PC-9 (cell line): Measurements from ENCODE around the gene ETFA. TPM values are rescaled to one million over a fixed set of nuclear protein-coding genes. Genes with fewer than 3 reads are reported as not detected.

ENCODE experiments used
- BruUV-seq: library from RNA; stranded (reverse); fragments of 400-500 nt; replicated peaks from 2 replicates; lab custom pipeline; 2021; lab: Mats Ljungman, UMichigan
- CTCF ChIA-PET: fragments of 300-600 bp; sonication (Branson Sonifier 250); formaldehyde crosslinking; loops from one replicate; lab custom pipeline; 2022; ENCODE audit warnings: antibody characterized with exemption; lab: Charles Lee
- POLR2A ChIA-PET: fragments of 300-600 bp; sonication (Branson Sonifier 250); formaldehyde crosslinking; loops from one replicate; lab custom pipeline; 2022; ENCODE audit warnings: antibody characterized with exemption; ENCODE audit not compliant: unreplicated experiment; lab: Charles Lee
- DNase-seq, 2 experiments: peaks; one replicate each; pipeline versions ENCODE4 v3.0.0 to v3.0.0-alpha.2; 2015 to 2022; ENCODE audit warnings: mixed read lengths in 1 of 2
- H2AFZ ChIP-seq: fragments of 200-600 bp; sonication (generic); 2 replicates; pipeline ENCODE4 v1.8.1; 2017; ENCODE audit warnings: antibody characterized with exemption
- H3F3A ChIP-seq: fragments of 200-600 bp; sonication (generic); 2 replicates; pipeline ENCODE4 v1.8.1; 2017; ENCODE audit warnings: antibody characterized with exemption, mild to moderate bottlenecking, low read depth; ENCODE audit not compliant: insufficient read depth
- H3K27ac ChIP-seq: fragments of 200-600 bp; sonication (generic); 2 replicates; pipeline ENCODE4 v1.6.1; 2016; ENCODE audit warnings: mixed run types
- H3K27me3 ChIP-seq: fragments of 200-600 bp; sonication (generic); 2 replicates; pipeline ENCODE4 v1.6.1; 2016; ENCODE audit warnings: low read depth, mixed run types; ENCODE audit not compliant: insufficient read depth
- H3K36me3 ChIP-seq: fragments of 200-600 bp; sonication (generic); 2 replicates; pipeline ENCODE4 v1.6.1; 2016; ENCODE audit warnings: low read depth, mixed run types
- H3K4me1 ChIP-seq: fragments of 200-600 bp; sonication (generic); replicated peaks from 2 replicates; pipeline ENCODE4 v1.6.1; 2016; ENCODE audit warnings: mixed run types; ENCODE audit not compliant: insufficient read depth
- H3K4me2 ChIP-seq: fragments of 200-600 bp; sonication (generic); 2 replicates; pipeline ENCODE4 v1.6.1; 2017; ENCODE audit warnings: mixed run types
- H3K4me3 ChIP-seq: fragments of 200-600 bp; sonication (generic); 2 replicates; pipeline ENCODE4 v1.6.1; 2016; ENCODE audit warnings: mixed run types
- H3K79me2 ChIP-seq: fragments of 200-600 bp; sonication (generic); 2 replicates; pipeline ENCODE4 v1.6.1; 2017; ENCODE audit warnings: low read depth, mixed run types
- H3K9me2 ChIP-seq: fragments of 200-600 bp; sonication (generic); 2 replicates; pipeline ENCODE4 v1.8.1; 2017; ENCODE audit warnings: mild to moderate bottlenecking; ENCODE audit not compliant: insufficient read depth
- H3K9me3 ChIP-seq: fragments of 200-600 bp; sonication (generic); 2 replicates; pipeline ENCODE4 v1.8.1; 2016; ENCODE audit warnings: low read depth; ENCODE audit not compliant: insufficient read depth
- H4K20me1 ChIP-seq: fragments of 200-600 bp; sonication (generic); 2 replicates; pipeline ENCODE4 v1.8.1; 2017; ENCODE audit not compliant: insufficient read depth
- CTCF ChIP-seq: fragments of 200-600 bp; sonication (generic); conservative IDR thresholded peaks from 2 replicates; pipeline ENCODE4 v1.6.1; 2017; ENCODE audit warnings: mixed run types, antibody characterized with exemption, mild to moderate bottlenecking, moderate library complexity
- EZH2 ChIP-seq: fragments of 200-600 bp; sonication (generic); IDR thresholded peaks from 2 replicates; pipeline ENCODE4 v1.8.0; 2017; ENCODE audit warnings: antibody characterized with exemption, low read depth
- intact Hi-C: fragments of 100-400 bp; cut with micrococcal nuclease; formaldehyde crosslinking; loops from one replicate; pipeline ENCODE4 v1.10.0; 2022; ENCODE audit not compliant: unreplicated experiment
- total RNA-seq: library from RNA; stranded (reverse); gene quantifications from 2 replicates; pipeline ENCODE4 v1.2.3, GENCODE V29; 2021

The ETFA gene
- total RNA-seq, 1 experiment from 2014 or later, result 187 TPM

GRCh38 chr15:76325704-76326103 lies 14.4 kb upstream of the ETFA start:
- POLR2A ChIA-PET, result no interaction called here

GRCh38 chr15:76324066-76324465 lies 12.8 kb upstream of the ETFA start:
- intact Hi-C loops, result no loop called here
- Histone ChIP-seq H3K36me3 (no peaks in the 10 kb centered on the region), H3K27me3 (no peaks in the 10 kb centered on the region), H3K27ac (no peak overlapping the region), H3K4me1 (peaks cover 30% of the 10 kb centered on the region), H2AFZ (no peak overlapping the region), H3K4me2 (no peak overlapping the region), H3K9me2 (no peaks in the 10 kb centered on the region), H3K4me3 (no peak overlapping the region), H4K20me1 (no peaks in the 10 kb centered on the region), H3K9me3 (no peaks in the 10 kb centered on the region), H3K79me2 (no peaks in the 10 kb centered on the region), H3F3A (peaks cover 5% of the 10 kb centered on the region; the same call in 1 of the 2 replicates)
- ChIA-PET CTCF (no interaction called here), POLR2A (interaction anchor here (0.6 kb wide), 1 partner anchor 24 kb away, joined by 3 read pairs; no protein-coding TSS in a partner anchor)
- no TSS peak for BruUV-seq
- TF ChIP-seq EZH2, result no peak
- TF ChIP-seq CTCF, result no peak
- DNase-seq, result no peak

More at GRCh38 chr15:76325704-76326103, 14.4 kb upstream of the ETFA start:
- no peaks in the 10 kb centered on the region for H3K36me3 ChIP-seq
- TF ChIP-seq EZH2 (no peak), CTCF (no peak)
- CTCF ChIA-PET, result no interaction called here
- DNase-seq, result no peak
- no peak overlapping the region for H2AFZ ChIP-seq
- H3K4me1 ChIP-seq, result peaks cover 22% of the 10 kb centered on the region
- H3F3A ChIP-seq, result peaks cover 5% of the 10 kb centered on the region; the same call in 1 of the 2 replicates
- intact Hi-C loops, result loop anchor here (2.0 kb wide), 1 partner anchor 13 kb away; no protein-coding TSS in a partner anchor
- H3K4me2 ChIP-seq, result no peak overlapping the region
- no peaks in the 10 kb centered on the region for H4K20me1 ChIP-seq
- BruUV-seq, result no TSS peak
- H3K9me3 ChIP-seq, result no peaks in the 10 kb centered on the region
- no peak overlapping the region for H3K4me3 ChIP-seq
- no peaks in the 10 kb centered on the region for H3K9me2 ChIP-seq
- H3K27ac ChIP-seq, result no peak overlapping the region
- no peaks in the 10 kb centered on the region for H3K27me3 ChIP-seq
- no peaks in the 10 kb centered on the region for H3K79me2 ChIP-seq

GRCh38 chr15:76321602-76322001 lies 10.3 kb upstream of the ETFA start:
- H3K79me2 ChIP-seq, result no peaks in the 10 kb centered on the region
- H4K20me1 ChIP-seq, result no peaks in the 10 kb centered on the region
- TF ChIP-seq CTCF (no peak), EZH2 (no peak)
- no peak overlapping the region for H3K4me3 ChIP-seq
- no TSS peak for BruUV-seq
- no peak overlapping the region for H3K27ac ChIP-seq
- CTCF ChIA-PET, result no interaction called here
- no peaks in the 10 kb centered on the region for H3K9me2 ChIP-seq
- H3K27me3 ChIP-seq, result no peaks in the 10 kb centered on the region
- H3K36me3 ChIP-seq, result no peaks in the 10 kb centered on the region
- peaks cover 8% of the 10 kb centered on the region for H3K4me1 ChIP-seq
- POLR2A ChIA-PET, result no interaction called here
- H3K9me3 ChIP-seq, result no peaks in the 10 kb centered on the region
- intact Hi-C loops, result no loop called here
- DNase-seq, result no peak
- peaks cover under 1% of the 10 kb centered on the region; the same call in 1 of the 2 replicates for H3F3A ChIP-seq
- no peak overlapping the region for H2AFZ ChIP-seq
- H3K4me2 ChIP-seq, result no peak overlapping the region
